A549 (cell line): Measurements from ENCODE around the gene L3MBTL4. TPM values are rescaled to one million over a fixed set of nuclear protein-coding genes. Genes with fewer than 3 reads are reported as not detected.

ENCODE experiments used
- ATAC-seq, 2 experiments: fragments of 200-7000 bp in 1 of 2; fragments of >200 bp in 1 of 2; cut with Nextera tagmentation in 1 of 2; cut with Tn5 transposase in 1 of 2; 3 replicates each; pipeline versions ENCODE4 v1.8.0 to v1.9.1; 2018 to 2020; ENCODE audit warnings: mild to moderate bottlenecking in 1 of 2, moderate library complexity in 1 of 2
- CTCF ChIA-PET: fragments of 300-600 bp; sonication (Branson Sonifier 250); formaldehyde crosslinking; extraction: SDS; loops from one replicate; lab custom pipeline; 2021; ENCODE audit warnings: antibody characterized with exemption, inconsistent platforms; lab: Yijun Ruan, JAX
- POLR2A ChIA-PET: fragments of 350-600 bp; formaldehyde crosslinking; extraction: SDS; loops from one replicate; lab custom pipeline; 2021; ENCODE audit warnings: antibody characterized with exemption, inconsistent platforms; lab: Yijun Ruan, JAX
- DNase-seq, 2 experiments: peaks; one replicate each; pipeline versions ENCODE4 v3.0.0 to v3.0.0-alpha.2; 2011 to 2016; ENCODE audit warnings: low read depth in 1 of 2, low spot score in 1 of 2
- FAIRE-seq: peaks from 2 replicates; lab custom pipeline; 2011; peaks lifted over from hg19 to GRCh38; lab: Jason Lieb, UNC
- H3K27ac ChIP-seq, 2 experiments: fragments of >200 bp; sonication (Bioruptor Twin); formaldehyde crosslinking; 3 replicates each; pipeline ENCODE4 v1.5.1; 2016 to 2017
- H3K4me1 ChIP-seq: fragments of >200 bp; sonication (Bioruptor Twin); formaldehyde crosslinking; 3 replicates; pipeline ENCODE4 v1.6.1; 2016
- H3K4me2 ChIP-seq: fragments of >200 bp; sonication (Bioruptor Twin); formaldehyde crosslinking; 3 replicates; pipeline ENCODE4 v1.6.1; 2016
- H3K4me3 ChIP-seq: fragments of >200 bp; sonication (Bioruptor Twin); formaldehyde crosslinking; 3 replicates; pipeline ENCODE4 v1.5.1; 2016
- H3K9me3 ChIP-seq: fragments of >200 bp; sonication (Bioruptor Twin); formaldehyde crosslinking; 3 replicates; pipeline ENCODE4 v1.6.1; 2016
- BHLHE40 ChIP-seq: IDR thresholded peaks from 2 replicates; pipeline ENCODE4 v1.6.1; 2012; ENCODE audit warnings: low read depth, low read length, inconsistent platforms
- CBX2 ChIP-seq: fragments of 200-600 bp; sonication (generic); IDR thresholded peaks from 2 replicates; pipeline ENCODE4 v1.6.1; 2016; ENCODE audit warnings: low read depth, mild to moderate bottlenecking, borderline replicate concordance
- CHD4 ChIP-seq: fragments of 200-600 bp; sonication (generic); IDR thresholded peaks from 2 replicates; pipeline ENCODE4 v1.6.1; 2016; ENCODE audit warnings: antibody characterized with exemption, mild to moderate bottlenecking, borderline replicate concordance
- EHF ChIP-seq: fragments of 250-450 bp; sonication (Bioruptor Pico); IDR thresholded peaks from 2 replicates; pipeline ENCODE4 v1.5.0; 2020; ENCODE audit warnings: mild to moderate bottlenecking
- GATA3 ChIP-seq: IDR thresholded peaks from 2 replicates; pipeline ENCODE4 v1.6.1; 2012; ENCODE audit warnings: borderline replicate concordance
- HDAC2 ChIP-seq: fragments of 200-600 bp; sonication (generic); IDR thresholded peaks from 2 replicates; pipeline ENCODE4 v1.6.1; 2016
- HES2 ChIP-seq: fragments of >200 bp; sonication (Bioruptor Twin); formaldehyde crosslinking; IDR thresholded peaks from 2 replicates; pipeline ENCODE4 v1.6.1; 2016
- HEYL ChIP-seq: fragments of 250-450 bp; sonication (Bioruptor Pico); IDR thresholded peaks from 2 replicates; pipeline ENCODE4 v1.8.0; 2021; ENCODE audit warnings: mild to moderate bottlenecking, moderate library complexity
- HOXB13 ChIP-seq: fragments of 250-450 bp; sonication (Bioruptor Pico); IDR thresholded peaks from 2 replicates; pipeline ENCODE4 v1.5.0; 2020; ENCODE audit warnings: low read depth, mild to moderate bottlenecking, moderate library complexity
- KDM1A ChIP-seq: fragments of 200-600 bp; sonication (generic); IDR thresholded peaks from 2 replicates; pipeline ENCODE4 v1.6.1; 2016; ENCODE audit warnings: low read depth, mild to moderate bottlenecking
- KDM5A ChIP-seq: fragments of 200-600 bp; sonication (generic); IDR thresholded peaks from 2 replicates; pipeline ENCODE4 v1.6.1; 2016; ENCODE audit warnings: antibody characterized with exemption, mild to moderate bottlenecking
- MAFK ChIP-seq: fragments of 450-650 bp; IDR thresholded peaks from 2 replicates; pipeline ENCODE4 v1.6.1; 2014; ENCODE audit not compliant: partially characterized antibody
- MYC ChIP-seq: IDR thresholded peaks from 2 replicates; pipeline ENCODE4 v1.6.1; 2012; ENCODE audit warnings: mild to moderate bottlenecking, inconsistent platforms, low read length, improper control_type of control experiment, borderline replicate concordance
- NPAS2 ChIP-seq: fragments of 250-450 bp; sonication (Bioruptor Pico); IDR thresholded peaks from 2 replicates; pipeline ENCODE4 v1.8.0; 2022; ENCODE audit warnings: mild to moderate bottlenecking, moderate library complexity, borderline replicate concordance
- NR3C1 ChIP-seq: fragments of >200 bp; sonication (Bioruptor Twin); formaldehyde crosslinking; IDR thresholded peaks from 3 replicates; pipeline ENCODE4 v1.6.1; 2017
- POLR2A ChIP-seq: IDR thresholded peaks from 2 replicates; pipeline ENCODE4 v1.6.1; 2012; ENCODE audit warnings: mild to moderate bottlenecking, low read length
- RAD21 ChIP-seq, 2 experiments: fragments of >200 bp in 1 of 2; sonication (Bioruptor Twin) in 1 of 2; formaldehyde crosslinking in 1 of 2; IDR thresholded peaks in 1 of 2; conservative IDR thresholded peaks in 1 of 2; 2 replicates in 1 of 2; 3 replicates in 1 of 2; pipeline ENCODE4 v1.6.1; 2012 to 2018; ENCODE audit warnings: inconsistent platforms in 1 of 2
- RARB ChIP-seq: fragments of 250-450 bp; sonication (Bioruptor Pico); IDR thresholded peaks from 2 replicates; pipeline ENCODE4 v1.8.0; 2021; ENCODE audit warnings: mild to moderate bottlenecking, moderate library complexity
- SREBF2 ChIP-seq: fragments of 450-650 bp; IDR thresholded peaks from 2 replicates; pipeline ENCODE4 v1.6.1; 2014; ENCODE audit warnings: mild to moderate bottlenecking, moderate library complexity
- TFCP2L1 ChIP-seq: fragments of 250-450 bp; sonication (Bioruptor Pico); IDR thresholded peaks from 2 replicates; pipeline ENCODE4 v1.5.0; 2021; ENCODE audit warnings: mild to moderate bottlenecking
- ZC3H11A ChIP-seq: fragments of 450-650 bp; IDR thresholded peaks from 2 replicates; pipeline ENCODE4 v1.6.1; 2014; ENCODE audit warnings: antibody characterized with exemption, mild to moderate bottlenecking
- ZFP36 ChIP-seq: fragments of 450-650 bp; IDR thresholded peaks from 2 replicates; pipeline ENCODE4 v1.6.1; 2014; ENCODE audit warnings: borderline replicate concordance; ENCODE audit not compliant: partially characterized antibody
- ZNF302 ChIP-seq: fragments of 250-450 bp; sonication (Bioruptor Pico); IDR thresholded peaks from 2 replicates; pipeline ENCODE4 v1.9.0; 2021; ENCODE audit warnings: inconsistent platforms, mild to moderate bottlenecking, moderate library complexity
- ZSCAN20 ChIP-seq: fragments of 250-450 bp; sonication (Bioruptor Pico); IDR thresholded peaks from 2 replicates; pipeline ENCODE4 v1.8.0; 2022; ENCODE audit warnings: mild to moderate bottlenecking, moderate library complexity
- WGBS: methylation state at CpG from one replicate; pipeline ENCODE4 v1.1.6; 2017; ENCODE audit errors: missing lambda C conversion rate; 5-methylcytosine and 5-hydroxymethylcytosine counted together
- polyA plus RNA-seq, 4 experiments: library from polyadenylated mRNA; depleted of rRNA in 3 of 4; stranded (reverse); fragments of >200 nt; fragmentation: RNase III in 1 of 4; extraction: RNeasy Plus Mini Kit Qiagen cat#74134 plus additional on column Dnase treatment in 1 of 4; gene quantifications; 2 replicates in 3 of 4; 3 replicates in 1 of 4; pipeline ENCODE4 v1.2.3, GENCODE V29; 2011 to 2017
- TF ChIP-seq, protein P1 (sequence below): fragments of 250-450 bp; sonication (Bioruptor Pico); IDR thresholded peaks from 2 replicates; pipeline ENCODE4 v1.5.0; 2020; ENCODE audit warnings: low read depth, mild to moderate bottlenecking, moderate library complexity
- TF ChIP-seq, protein P2 (sequence below): IDR thresholded peaks from 2 replicates; pipeline ENCODE4 v1.6.1; 2012; ENCODE audit warnings: low read depth, borderline replicate concordance
- TF ChIP-seq, protein P3 (sequence below): fragments of >200 bp; sonication (Bioruptor Twin); formaldehyde crosslinking; IDR thresholded peaks from 3 replicates; pipeline ENCODE4 v1.5.1; 2016
- TF ChIP-seq, protein P4 (sequence below): fragments of >200 bp; sonication (Bioruptor Twin); formaldehyde crosslinking; IDR thresholded peaks from 3 replicates; pipeline ENCODE4 v1.6.1; 2016
- TF ChIP-seq, protein P5 (sequence below): fragments of 250-450 bp; sonication (Bioruptor Pico); IDR thresholded peaks from 2 replicates; pipeline ENCODE4 v1.5.0; 2021; ENCODE audit warnings: mild to moderate bottlenecking, moderate library complexity, borderline replicate concordance

Gene L3MBTL4
- polyA plus RNA-seq, 2 of the 4 experiments (the other 2 are of a cell fraction) = 0.03 to 0.06 TPM

DNA sequence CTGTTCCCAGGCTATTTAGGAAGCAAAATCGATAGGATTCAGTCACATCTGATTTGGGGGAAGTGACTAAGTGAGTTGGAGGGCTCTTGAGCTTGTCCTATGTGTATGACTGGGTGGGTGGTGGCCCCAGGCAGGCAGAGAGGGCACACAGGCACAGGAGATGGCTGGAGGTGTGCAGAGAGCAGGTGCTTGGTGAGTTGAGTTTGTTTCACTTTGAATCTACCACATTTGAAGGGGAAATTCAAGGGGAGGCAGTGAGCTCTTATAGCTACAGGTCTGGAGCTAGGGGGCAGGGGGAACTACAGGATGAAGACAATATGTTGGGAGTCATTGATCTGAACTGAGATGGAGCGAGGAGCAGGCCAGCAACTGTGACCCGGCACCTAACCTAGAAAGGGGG is 476.9 kb downstream of the L3MBTL4 start:
- ATAC-seq = no peak
- POLR2A ChIA-PET = no interaction called here
- TF ChIP-seq KDM1A = no peak
- TF ChIP-seq, protein P1, sequence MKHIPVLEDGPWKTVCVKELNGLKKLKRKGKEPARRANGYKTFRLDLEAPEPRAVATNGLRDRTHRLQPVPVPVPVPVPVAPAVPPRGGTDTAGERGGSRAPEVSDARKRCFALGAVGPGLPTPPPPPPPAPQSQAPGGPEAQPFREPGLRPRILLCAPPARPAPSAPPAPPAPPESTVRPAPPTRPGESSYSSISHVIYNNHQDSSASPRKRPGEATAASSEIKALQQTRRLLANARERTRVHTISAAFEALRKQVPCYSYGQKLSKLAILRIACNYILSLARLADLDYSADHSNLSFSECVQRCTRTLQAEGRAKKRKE (CRISPR knock-in tag) = no peak
- no peak for TF ChIP-seq RAD21 (conservative IDR thresholded peaks at IDR 0.05 in 1 of 2, IDR thresholded peaks at IDR 0.05 in 1 of 2)
- no peak for TF ChIP-seq CBX2
- TF ChIP-seq MAFK = no peak
- no peak for TF ChIP-seq HEYL (CRISPR knock-in tag)
- no peak for TF ChIP-seq ZC3H11A
- no peak for TF ChIP-seq HOXB13 (CRISPR knock-in tag)
- no peak for TF ChIP-seq EHF (CRISPR knock-in tag)
- TF ChIP-seq NPAS2 (CRISPR knock-in tag) = no peak
- no peak for TF ChIP-seq HDAC2
- no peak for TF ChIP-seq GATA3
- no peak for TF ChIP-seq MYC
- TF ChIP-seq, protein P2, sequence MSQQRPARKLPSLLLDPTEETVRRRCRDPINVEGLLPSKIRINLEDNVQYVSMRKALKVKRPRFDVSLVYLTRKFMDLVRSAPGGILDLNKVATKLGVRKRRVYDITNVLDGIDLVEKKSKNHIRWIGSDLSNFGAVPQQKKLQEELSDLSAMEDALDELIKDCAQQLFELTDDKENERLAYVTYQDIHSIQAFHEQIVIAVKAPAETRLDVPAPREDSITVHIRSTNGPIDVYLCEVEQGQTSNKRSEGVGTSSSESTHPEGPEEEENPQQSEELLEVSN = no peak
- no peak for TF ChIP-seq RARB (CRISPR knock-in tag)
- no peak for TF ChIP-seq ZSCAN20 (CRISPR knock-in tag)
- TF ChIP-seq, protein P3, sequence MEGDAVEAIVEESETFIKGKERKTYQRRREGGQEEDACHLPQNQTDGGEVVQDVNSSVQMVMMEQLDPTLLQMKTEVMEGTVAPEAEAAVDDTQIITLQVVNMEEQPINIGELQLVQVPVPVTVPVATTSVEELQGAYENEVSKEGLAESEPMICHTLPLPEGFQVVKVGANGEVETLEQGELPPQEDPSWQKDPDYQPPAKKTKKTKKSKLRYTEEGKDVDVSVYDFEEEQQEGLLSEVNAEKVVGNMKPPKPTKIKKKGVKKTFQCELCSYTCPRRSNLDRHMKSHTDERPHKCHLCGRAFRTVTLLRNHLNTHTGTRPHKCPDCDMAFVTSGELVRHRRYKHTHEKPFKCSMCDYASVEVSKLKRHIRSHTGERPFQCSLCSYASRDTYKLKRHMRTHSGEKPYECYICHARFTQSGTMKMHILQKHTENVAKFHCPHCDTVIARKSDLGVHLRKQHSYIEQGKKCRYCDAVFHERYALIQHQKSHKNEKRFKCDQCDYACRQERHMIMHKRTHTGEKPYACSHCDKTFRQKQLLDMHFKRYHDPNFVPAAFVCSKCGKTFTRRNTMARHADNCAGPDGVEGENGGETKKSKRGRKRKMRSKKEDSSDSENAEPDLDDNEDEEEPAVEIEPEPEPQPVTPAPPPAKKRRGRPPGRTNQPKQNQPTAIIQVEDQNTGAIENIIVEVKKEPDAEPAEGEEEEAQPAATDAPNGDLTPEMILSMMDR = no peak
- TF ChIP-seq, protein P4, sequence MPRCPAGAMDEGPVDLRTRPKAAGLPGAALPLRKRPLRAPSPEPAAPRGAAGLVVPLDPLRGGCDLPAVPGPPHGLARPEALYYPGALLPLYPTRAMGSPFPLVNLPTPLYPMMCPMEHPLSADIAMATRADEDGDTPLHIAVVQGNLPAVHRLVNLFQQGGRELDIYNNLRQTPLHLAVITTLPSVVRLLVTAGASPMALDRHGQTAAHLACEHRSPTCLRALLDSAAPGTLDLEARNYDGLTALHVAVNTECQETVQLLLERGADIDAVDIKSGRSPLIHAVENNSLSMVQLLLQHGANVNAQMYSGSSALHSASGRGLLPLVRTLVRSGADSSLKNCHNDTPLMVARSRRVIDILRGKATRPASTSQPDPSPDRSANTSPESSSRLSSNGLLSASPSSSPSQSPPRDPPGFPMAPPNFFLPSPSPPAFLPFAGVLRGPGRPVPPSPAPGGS = no peak
- TF ChIP-seq, all 56 proteins: peak for 0
- WGBS = 4% methylated on average over 3 of the region's 3 CpGs
- H3K27ac ChIP-seq = no peak overlapping the region
- H3K9me3 ChIP-seq = no peaks in the 10 kb centered on the region
- no peak overlapping the region for H3K4me3 ChIP-seq
- H3K4me1 ChIP-seq = no peaks in the 10 kb centered on the region
- FAIRE-seq = no peak
- CTCF ChIA-PET = no interaction called here
- no peak overlapping the region for H3K4me2 ChIP-seq
- no peak for DNase-seq

DNA sequence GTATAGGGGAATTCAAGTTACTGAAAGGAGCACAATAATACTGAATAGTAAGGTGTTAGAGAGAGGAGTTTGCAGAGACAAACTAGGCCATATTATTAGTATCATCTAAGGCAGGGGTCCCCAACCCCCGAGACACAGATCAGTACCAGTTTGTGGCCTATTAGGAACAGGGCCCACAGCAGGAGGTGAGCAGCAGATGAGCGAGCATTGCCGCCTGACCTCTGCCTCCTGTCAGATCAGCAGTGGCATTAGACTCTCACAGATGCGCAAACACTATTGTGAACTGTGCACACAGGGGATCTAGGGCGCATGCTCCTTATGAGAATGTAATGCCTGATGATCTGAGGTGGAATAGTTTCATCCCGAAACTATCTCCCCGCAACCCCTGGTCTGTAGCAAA is 477.6 kb downstream of the L3MBTL4 start:
- ATAC-seq (no peak), DNase-seq (no peak), FAIRE-seq (no peak)
- Histone ChIP-seq H3K27ac (no peak overlapping the region), H3K9me3 (no peaks in the 10 kb centered on the region), H3K4me3 (no peak overlapping the region), H3K4me1 (no peaks in the 10 kb centered on the region), H3K4me2 (no peak overlapping the region)
- ChIA-PET CTCF (no interaction called here), POLR2A (no interaction called here)
- 64% methylated on average over 7 of the region's 7 CpGs for WGBS
- TF ChIP-seq TFCP2L1 (CRISPR knock-in tag) = no peak
- no peak for TF ChIP-seq ZFP36
- no peak for TF ChIP-seq ZNF302
- no peak for TF ChIP-seq MYC
- TF ChIP-seq BHLHE40 = no peak
- TF ChIP-seq NR3C1 = no peak
- TF ChIP-seq MAFK = no peak
- TF ChIP-seq HES2 = no peak
- no peak for TF ChIP-seq SREBF2
- no peak for TF ChIP-seq POLR2A
- no peak for TF ChIP-seq KDM1A
- no peak for TF ChIP-seq CHD4
- TF ChIP-seq, protein P2 = no peak
- TF ChIP-seq, protein P5, sequence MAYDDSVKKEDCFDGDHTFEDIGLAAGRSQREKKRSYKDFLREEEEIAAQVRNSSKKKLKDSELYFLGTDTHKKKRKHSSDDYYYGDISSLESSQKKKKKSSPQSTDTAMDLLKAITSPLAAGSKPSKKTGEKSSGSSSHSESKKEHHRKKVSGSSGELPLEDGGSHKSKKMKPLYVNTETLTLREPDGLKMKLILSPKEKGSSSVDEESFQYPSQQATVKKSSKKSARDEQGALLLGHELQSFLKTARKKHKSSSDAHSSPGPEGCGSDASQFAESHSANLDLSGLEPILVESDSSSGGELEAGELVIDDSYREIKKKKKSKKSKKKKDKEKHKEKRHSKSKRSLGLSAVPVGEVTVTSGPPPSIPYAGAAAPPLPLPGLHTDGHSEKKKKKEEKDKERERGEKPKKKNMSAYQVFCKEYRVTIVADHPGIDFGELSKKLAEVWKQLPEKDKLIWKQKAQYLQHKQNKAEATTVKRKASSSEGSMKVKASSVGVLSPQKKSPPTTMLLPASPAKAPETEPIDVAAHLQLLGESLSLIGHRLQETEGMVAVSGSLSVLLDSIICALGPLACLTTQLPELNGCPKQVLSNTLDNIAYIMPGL (CRISPR knock-in tag) = no peak
- no peak for TF ChIP-seq KDM5A
